Thoracic aorta (tissue), 2 donors: ENCODE results near the gene GPR158. TPM values are rescaled to one million over a fixed set of nuclear protein-coding genes. Genes with fewer than 3 reads are reported as not detected.

ENCODE experiments used
- ATAC-seq: fragments of 150-250 bp; one replicate; pipeline ENCODE4 v1.8.0; 2017; ENCODE audit warnings: low read depth; ENCODE audit not compliant: insufficient number of reproducible peaks, low FRiP score
- DNase-seq: peaks from one replicate; pipeline ENCODE4 v3.0.0-alpha.2; 2020; ENCODE audit warnings: low spot score
- H3K27ac ChIP-seq, 2 donors: fragments of 200-600 bp; sonication (generic); 1 replicate in 1 of 2; 2 replicates in 1 of 2; pipeline ENCODE4 v1.5.1; 2016; ENCODE audit warnings: mild to moderate bottlenecking in 2 of 2, moderate library complexity in 2 of 2
- H3K27me3 ChIP-seq: fragments of 200-600 bp; sonication (generic); replicated peaks from 2 replicates; pipeline ENCODE4 v1.6.0; 2016; ENCODE audit warnings: mild to moderate bottlenecking; ENCODE audit not compliant: insufficient read depth
- H3K36me3 ChIP-seq: fragments of 200-600 bp; sonication (generic); one replicate; pipeline ENCODE4 v1.5.1; 2016
- H3K4me1 ChIP-seq, 2 donors: fragments of 200-600 bp; sonication (generic); 1 replicate in 1 of 2; 2 replicates in 1 of 2; pipeline versions ENCODE4 v1.5.1 to v1.6.0; 2016; ENCODE audit warnings: low read depth in 2 of 2, mild to moderate bottlenecking in 1 of 2; ENCODE audit not compliant: control insufficient read depth in 1 of 2
- H3K4me3 ChIP-seq: fragments of 200-600 bp; sonication (generic); 2 replicates; pipeline ENCODE4 v1.5.1; 2016; ENCODE audit warnings: mild to moderate bottlenecking
- H3K9me3 ChIP-seq: fragments of 200-600 bp; sonication (generic); 2 replicates; pipeline ENCODE4 v1.5.1; 2016
- CTCF ChIP-seq: fragments of 200-600 bp; sonication (generic); IDR thresholded peaks from one replicate; pipeline ENCODE4 v1.5.1; 2019; ENCODE audit warnings: antibody characterized with exemption
- total RNA-seq, 2 donors: library from RNA; depleted of rRNA; stranded (reverse); fragments of >200 nt; gene quantifications; one replicate each; pipeline versions ENCODE4 v1.1.0 to v1.2.3, GENCODE V29; 2016

GPR158 gene
- total RNA-seq, 2 donors from 2014 or later = not detected

GRCh38 chr10:25425776-25426175 is 251.0 kb downstream of the GPR158 start:
- Histone ChIP-seq H3K36me3 (no peaks in the 10 kb centered on the region), H3K9me3 (no peaks in the 10 kb centered on the region), H3K27ac (no peak overlapping the region), H3K4me1 (no peaks in the 10 kb centered on the region), H3K4me3 (no peak overlapping the region), H3K27me3 (no peaks in the 10 kb centered on the region)
- ATAC-seq (no peak), DNase-seq (no peak)
- no peak for TF ChIP-seq CTCF

GRCh38 chr10:25436431-25436830 is 261.6 kb downstream of the GPR158 start:
- Histone ChIP-seq H3K27ac (no peak overlapping the region), H3K9me3 (no peaks in the 10 kb centered on the region), H3K4me3 (no peak overlapping the region), H3K36me3 (no peaks in the 10 kb centered on the region), H3K27me3 (no peaks in the 10 kb centered on the region), H3K4me1 (no peaks in the 10 kb centered on the region)
- TF ChIP-seq CTCF = no peak
- DNase-seq (no peak), ATAC-seq (no peak)

- H3K4me3 ChIP-seq = no peak overlapping the region
- H3K36me3 ChIP-seq = no peaks in the 10 kb centered on the region
- DNase-seq = no peak
- no peak for TF ChIP-seq CTCF
- no peak for ATAC-seq
- no peaks in the 10 kb centered on the region for H3K4me1 ChIP-seq
- no peak overlapping the region for H3K27ac ChIP-seq
- no peaks in the 10 kb centered on the region for H3K27me3 ChIP-seq
- no peaks in the 10 kb centered on the region for H3K9me3 ChIP-seq
These were observed 266.5 kb downstream of the GPR158 start for GRCh38 chr10:25441270-25441669.

GRCh38 chr10:25444266-25444665 is 269.5 kb downstream of the GPR158 start:
- no peak for DNase-seq
- no peak for ATAC-seq
- Histone ChIP-seq H3K27ac (no peak overlapping the region), H3K27me3 (no peaks in the 10 kb centered on the region), H3K36me3 (no peaks in the 10 kb centered on the region), H3K9me3 (no peaks in the 10 kb centered on the region), H3K4me1 (no peaks in the 10 kb centered on the region), H3K4me3 (no peak overlapping the region)
- TF ChIP-seq CTCF = no peak

- no peaks in the 10 kb centered on the region for H3K27me3 ChIP-seq
- no peak for DNase-seq
- H3K4me1 ChIP-seq = no peaks in the 10 kb centered on the region
- peaks cover 3% of the 10 kb centered on the region for H3K9me3 ChIP-seq
- no peak overlapping the region for H3K27ac ChIP-seq
- H3K4me3 ChIP-seq = no peak overlapping the region
- ATAC-seq = no peak
- no peak for TF ChIP-seq CTCF
- no peaks in the 10 kb centered on the region for H3K36me3 ChIP-seq
These were observed 276.6 kb downstream of the GPR158 start for GRCh38 chr10:25451401-25451800.
